ENCODE results near the gene SH3TC2. TPM values are rescaled to one million over a fixed set of nuclear protein-coding genes. Genes with fewer than 3 reads are reported as not detected.

Gene SH3TC2
- total RNA-seq, 1 donor from 2014 or later, result 35.7 TPM

- peak in 1 of 2 donors; percentile 53 for DNase-seq (ENCODE audit: low read depth in 2 of 2)
These were observed 59.8 kb downstream of the SH3TC2 start for GRCh38 chr5:149002761-149003689.

GRCh38 chr5:149002053-149002452 lies 60.8 kb downstream of the SH3TC2 start:
- DNase-seq (ENCODE audit: low read depth in 2 of 2), result peak in 1 of 2 donors; percentile 89

- DNase-seq (ENCODE audit: low read depth in 2 of 2), result no peak
These were observed 61.7 kb downstream of the SH3TC2 start for GRCh38 chr5:149001162-149001561.

GRCh38 chr5:148999741-149000140 lies 63.1 kb downstream of the SH3TC2 start:
- DNase-seq (ENCODE audit: low read depth in 2 of 2), result no peak

GRCh38 chr5:148998174-148998797 lies 64.6 kb downstream of the SH3TC2 start:
- peak; percentile 77 to 82 for DNase-seq (ENCODE audit: low read depth in 2 of 2)

- DNase-seq (ENCODE audit: low read depth in 2 of 2), result no peak
These were observed 66.6 kb downstream of the SH3TC2 start for GRCh38 chr5:148996270-148996669.

GRCh38 chr5:148995791-148996190 lies 67.1 kb downstream of the SH3TC2 start:
- DNase-seq (ENCODE audit: low read depth in 2 of 2), result no peak

- DNase-seq (ENCODE audit: low read depth in 2 of 2), result no peak
These were observed 69.5 kb downstream of the SH3TC2 start for GRCh38 chr5:148993283-148993936.

- DNase-seq (ENCODE audit: low read depth in 2 of 2), result no peak
These were observed 70.6 kb downstream of the SH3TC2 start for GRCh38 chr5:148992265-148992664.

GRCh38 chr5:148991566-148991965 lies 71.3 kb downstream of the SH3TC2 start:
- DNase-seq (ENCODE audit: low read depth in 2 of 2), result no peak

GRCh38 chr5:148990817-148991216 lies 72.0 kb downstream of the SH3TC2 start:
- DNase-seq (ENCODE audit: low read depth in 2 of 2), result no peak

GRCh38 chr5:148989567-148989966 lies 73.3 kb downstream of the SH3TC2 start:
- no peak for DNase-seq (ENCODE audit: low read depth in 2 of 2)

- no peak for DNase-seq (ENCODE audit: low read depth in 2 of 2)
These were observed 74.5 kb downstream of the SH3TC2 start for GRCh38 chr5:148988328-148988727.

- DNase-seq (ENCODE audit: low read depth in 2 of 2), result no peak
These were observed 76.2 kb downstream of the SH3TC2 start for GRCh38 chr5:148986636-148987035.

GRCh38 chr5:148984345-148984744 lies 78.5 kb downstream of the SH3TC2 start:
- peak in 1 of 2 donors; percentile 55 for DNase-seq (ENCODE audit: low read depth in 2 of 2)

- DNase-seq (ENCODE audit: low read depth in 2 of 2), result no peak
These were observed 81.5 kb downstream of the SH3TC2 start for GRCh38 chr5:148981353-148981752.

GRCh38 chr5:148980731-148981130 lies 82.1 kb downstream of the SH3TC2 start:
- no peak for DNase-seq (ENCODE audit: low read depth in 2 of 2)

- no peak for DNase-seq (ENCODE audit: low read depth in 2 of 2)
These were observed 83.7 kb downstream of the SH3TC2 start for GRCh38 chr5:148979083-148979723.

GRCh38 chr5:148978370-148979082 lies 84.3 kb downstream of the SH3TC2 start:
- no peak for DNase-seq (ENCODE audit: low read depth in 2 of 2)

- DNase-seq (ENCODE audit: low read depth in 2 of 2), result peak in 1 of 2 donors; percentile 17
These were observed 86.1 kb downstream of the SH3TC2 start for GRCh38 chr5:148976569-148977381.
